Naive thymus-derived CD8-positive, alpha-beta T cell (primary cell): ENCODE data around the gene FOXP2. TPM values are rescaled to one million over a fixed set of nuclear protein-coding genes. Genes with fewer than 3 reads are reported as not detected.
A peak's percentile ranks its signal among the peaks of the same experiment; 100 is the strongest.

Source experiments
- ATAC-seq, 2 donors: fragments of 150-1000 bp; cut with Tn5 transposase in 1 of 2; sonication (Bioruptor Pico), chemical (Tn5 transposase) in 1 of 2; 1 replicate in 1 of 2; 2 replicates in 1 of 2; pipeline ENCODE4 v1.10.0; 2021; ENCODE audit warnings: mild to moderate bottlenecking in 2 of 2, moderate library complexity in 2 of 2
- POLR2A ChIA-PET: fragments of 350-600 bp; sonication (Branson Sonifier 250); formaldehyde crosslinking; loops from one replicate; lab custom pipeline; 2021; ENCODE audit warnings: antibody characterized with exemption; lab: Charles Lee
- DNase-seq, 10 donors: peaks; one replicate each; pipeline versions ENCODE4 v3.0.0 to v3.0.0-alpha.2; 2020 to 2022
- H3K27ac Mint-ChIP-seq, 10 donors: one replicate each; pipeline ENCODE4 v1.8.0; 2020 to 2022; ENCODE audit warnings: mild to moderate bottlenecking in 10 of 10, mixed read lengths in 10 of 10, moderate library complexity in 4 of 10, inconsistent platforms in 1 of 10
- H3K27me3 Mint-ChIP-seq, 5 donors: one replicate each; pipeline ENCODE4 v1.8.0; 2021 to 2022; ENCODE audit warnings: mixed read lengths in 5 of 5
- H3K36me3 Mint-ChIP-seq, 3 donors: one replicate each; pipeline ENCODE4 v1.8.0; 2020 to 2022; ENCODE audit warnings: mixed read lengths in 3 of 3, mild to moderate bottlenecking in 2 of 3, inconsistent platforms in 1 of 3
- H3K4me1 Mint-ChIP-seq, 4 donors: one replicate each; pipeline ENCODE4 v1.8.0; 2021 to 2022; ENCODE audit warnings: mixed read lengths in 4 of 4
- H3K4me3 Mint-ChIP-seq, 10 donors: one replicate each; pipeline ENCODE4 v1.8.0; 2020 to 2022; ENCODE audit warnings: mild to moderate bottlenecking in 10 of 10, mixed read lengths in 10 of 10, moderate library complexity in 6 of 10, inconsistent platforms in 1 of 10
- H3K9me3 Mint-ChIP-seq, 9 donors: one replicate each; pipeline ENCODE4 v1.8.0; 2020 to 2022; ENCODE audit warnings: mixed read lengths in 9 of 9, mild to moderate bottlenecking in 3 of 9, inconsistent platforms in 1 of 9, moderate library complexity in 1 of 9
- polyA plus RNA-seq, 3 donors: library from polyadenylated mRNA; unstranded; fragments of 300-500 nt; fragmentation: Illumina TruSeq; gene quantifications; one replicate each; pipeline ENCODE4 v1.2.3, GENCODE V29; 2021
- total RNA-seq, 8 experiments: library from RNA in 2 of 8; stranded (reverse) in 2 of 8; gene quantifications; one replicate each; pipeline ENCODE4 v1.2.3 and lab custom pipeline; 2021 to 2026

The FOXP2 gene
- total and polyA plus RNA-seq, 5 experiments from 2014 or later = not detected

GRCh38 chr7:114659409-114660125 lies 245.0 kb downstream of the FOXP2 start:
- H3K27ac Mint-ChIP-seq = no peak overlapping the region
- POLR2A ChIA-PET = no interaction called here
- no peak for ATAC-seq
- H3K27me3 Mint-ChIP-seq = no peaks in the 10 kb centered on the region
- no peaks in the 10 kb centered on the region for H3K36me3 Mint-ChIP-seq
- H3K4me3 Mint-ChIP-seq = no peak overlapping the region
- no peak for DNase-seq
- no peaks in the 10 kb centered on the region for H3K4me1 Mint-ChIP-seq
- no peaks in the 10 kb centered on the region for H3K9me3 Mint-ChIP-seq

DNA sequence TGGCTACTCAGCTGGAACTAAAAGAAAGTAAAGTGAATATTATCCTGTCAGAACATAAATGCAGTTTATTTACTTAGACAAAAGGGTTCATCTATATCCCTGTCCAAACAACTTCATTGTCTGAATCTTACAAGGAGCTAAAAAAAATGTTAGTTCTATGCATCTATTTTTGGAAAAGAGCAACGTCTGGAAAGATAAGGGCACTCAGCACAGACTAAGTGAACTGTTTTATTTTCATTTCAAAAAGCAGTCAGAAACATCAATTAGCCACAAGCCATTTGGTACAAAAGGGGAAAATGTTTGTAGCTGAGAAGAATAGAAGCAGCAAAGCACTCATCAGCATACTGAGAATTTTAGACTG lies 245.5 kb downstream of the FOXP2 start:
- Mint-ChIP-seq H3K27me3 (no peaks in the 10 kb centered on the region), H3K4me3 (no peak overlapping the region), H3K27ac (no peak overlapping the region), H3K4me1 (no peaks in the 10 kb centered on the region), H3K9me3 (no peaks in the 10 kb centered on the region), H3K36me3 (no peaks in the 10 kb centered on the region)
- POLR2A ChIA-PET = no interaction called here
- no peak for ATAC-seq
- DNase-seq = no peak

DNA sequence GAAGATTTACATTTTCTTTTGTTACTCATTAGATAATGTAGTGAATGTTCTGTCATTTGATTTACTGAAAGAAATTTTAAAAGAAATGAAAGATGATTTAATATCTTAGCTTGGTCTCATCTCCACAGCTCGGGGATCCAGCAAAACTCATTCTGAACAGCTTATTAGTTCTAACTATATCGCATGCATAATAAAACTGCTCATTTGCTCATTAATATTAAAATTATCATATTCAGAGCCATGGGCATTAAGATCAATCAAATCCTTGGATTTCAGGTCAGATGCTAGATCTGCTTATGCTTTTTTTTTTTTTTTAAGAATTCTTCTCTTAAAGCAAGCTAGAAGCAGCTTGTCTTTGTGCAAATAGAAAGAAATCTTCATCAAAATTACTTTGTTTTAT lies 246.1 kb downstream of the FOXP2 start:
- ATAC-seq = no peak
- H3K27me3 Mint-ChIP-seq = no peaks in the 10 kb centered on the region
- H3K27ac Mint-ChIP-seq = no peak overlapping the region
- H3K4me1 Mint-ChIP-seq = no peaks in the 10 kb centered on the region
- H3K4me3 Mint-ChIP-seq = no peak overlapping the region
- H3K36me3 Mint-ChIP-seq = no peaks in the 10 kb centered on the region
- H3K9me3 Mint-ChIP-seq = no peaks in the 10 kb centered on the region
- POLR2A ChIA-PET = no interaction called here
- no peak for DNase-seq

- H3K27ac Mint-ChIP-seq = no peak overlapping the region
- POLR2A ChIA-PET = no interaction called here
Measured at GRCh38 chr7:114662002-114662677, 247.5 kb downstream of the FOXP2 start.

GRCh38 chr7:114663502-114663901 lies 248.9 kb downstream of the FOXP2 start:
- peaks cover 0 to 2% (median 0%) of the 10 kb centered on the region in 5 donors for H3K27me3 Mint-ChIP-seq
- no peaks in the 10 kb centered on the region for H3K36me3 Mint-ChIP-seq
- no peak overlapping the region for H3K4me3 Mint-ChIP-seq
- DNase-seq (no peak), ATAC-seq (no peak)
- POLR2A ChIA-PET = no interaction called here
- no peak overlapping the region for H3K27ac Mint-ChIP-seq
- H3K9me3 Mint-ChIP-seq = no peaks in the 10 kb centered on the region
- no peaks in the 10 kb centered on the region for H3K4me1 Mint-ChIP-seq

More at GRCh38 chr7:114662002-114662677, 247.5 kb downstream of the FOXP2 start:
- H3K4me3 Mint-ChIP-seq = no peak overlapping the region
- no peaks in the 10 kb centered on the region for H3K4me1 Mint-ChIP-seq
- DNase-seq = no peak
- H3K27me3 Mint-ChIP-seq = no peaks in the 10 kb centered on the region
- H3K36me3 Mint-ChIP-seq = no peaks in the 10 kb centered on the region
- ATAC-seq = no peak
- H3K9me3 Mint-ChIP-seq = no peaks in the 10 kb centered on the region

- peaks cover 0 to 2% (median 0%) of the 10 kb centered on the region in 5 donors for H3K27me3 Mint-ChIP-seq
- DNase-seq (no peak), ATAC-seq (no peak)
- H3K9me3 Mint-ChIP-seq = no peaks in the 10 kb centered on the region
- no peaks in the 10 kb centered on the region for H3K36me3 Mint-ChIP-seq
- no peak overlapping the region for H3K27ac Mint-ChIP-seq
- no peak overlapping the region for H3K4me3 Mint-ChIP-seq
- no peaks in the 10 kb centered on the region for H3K4me1 Mint-ChIP-seq
- POLR2A ChIA-PET = no interaction called here
Measured at GRCh38 chr7:114670676-114671075, 256.1 kb downstream of the FOXP2 start.

DNA sequence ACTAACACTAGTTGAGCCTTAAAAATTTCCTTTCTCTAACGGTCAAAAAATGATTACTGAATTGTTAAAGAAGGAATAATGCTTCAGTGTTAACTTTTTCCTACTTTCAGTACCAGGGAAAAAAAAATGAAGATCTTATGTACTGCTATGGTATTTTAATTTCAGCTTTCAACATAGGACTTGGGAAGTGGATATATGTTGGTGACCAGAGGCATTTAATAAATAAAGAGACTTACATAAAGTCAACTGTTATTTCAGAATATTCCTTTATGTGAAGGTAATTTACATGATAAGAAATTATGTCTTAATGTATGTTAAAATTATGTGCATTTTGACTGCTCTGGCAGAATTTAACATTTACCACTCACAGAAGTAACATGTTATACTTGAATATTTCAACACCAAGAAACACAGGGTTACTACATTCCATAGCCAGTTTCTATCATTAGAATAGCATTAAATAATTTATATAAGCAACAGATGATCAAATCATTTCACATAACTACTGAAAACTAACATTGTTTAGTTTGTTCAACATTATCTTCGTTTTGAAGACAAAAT lies 257.0 kb downstream of the FOXP2 start:
- Mint-ChIP-seq H3K4me1 (no peaks in the 10 kb centered on the region), H3K36me3 (no peaks in the 10 kb centered on the region), H3K27ac (peak overlapping the region in 1 of 10 donors; percentile 6), H3K27me3 (peaks cover 0 to 2% (median 0%) of the 10 kb centered on the region in 5 donors), H3K9me3 (no peaks in the 10 kb centered on the region), H3K4me3 (no peak overlapping the region)
- DNase-seq = no peak
- ATAC-seq = no peak
- POLR2A ChIA-PET = no interaction called here

GRCh38 chr7:114678116-114678515 lies 263.5 kb downstream of the FOXP2 start:
- H3K4me3 Mint-ChIP-seq = no peak overlapping the region
- no peak for ATAC-seq
- no peaks in the 10 kb centered on the region for H3K4me1 Mint-ChIP-seq
- peaks cover 0 to 6% (median 3%) of the 10 kb centered on the region in 5 donors for H3K27me3 Mint-ChIP-seq
- H3K9me3 Mint-ChIP-seq = no peaks in the 10 kb centered on the region
- no peak for DNase-seq
- no peaks in the 10 kb centered on the region for H3K36me3 Mint-ChIP-seq
- H3K27ac Mint-ChIP-seq = no peak overlapping the region
- POLR2A ChIA-PET = no interaction called here

- Mint-ChIP-seq H3K36me3 (no peaks in the 10 kb centered on the region), H3K4me3 (no peak overlapping the region), H3K4me1 (no peaks in the 10 kb centered on the region), H3K27ac (no peak overlapping the region), H3K9me3 (no peaks in the 10 kb centered on the region), H3K27me3 (peaks cover 0 to 9% (median 2%) of the 10 kb centered on the region in 5 donors)
- POLR2A ChIA-PET = no interaction called here
- no peak for ATAC-seq
- DNase-seq = no peak
Measured at GRCh38 chr7:114687238-114687637, 272.6 kb downstream of the FOXP2 start.

DNA sequence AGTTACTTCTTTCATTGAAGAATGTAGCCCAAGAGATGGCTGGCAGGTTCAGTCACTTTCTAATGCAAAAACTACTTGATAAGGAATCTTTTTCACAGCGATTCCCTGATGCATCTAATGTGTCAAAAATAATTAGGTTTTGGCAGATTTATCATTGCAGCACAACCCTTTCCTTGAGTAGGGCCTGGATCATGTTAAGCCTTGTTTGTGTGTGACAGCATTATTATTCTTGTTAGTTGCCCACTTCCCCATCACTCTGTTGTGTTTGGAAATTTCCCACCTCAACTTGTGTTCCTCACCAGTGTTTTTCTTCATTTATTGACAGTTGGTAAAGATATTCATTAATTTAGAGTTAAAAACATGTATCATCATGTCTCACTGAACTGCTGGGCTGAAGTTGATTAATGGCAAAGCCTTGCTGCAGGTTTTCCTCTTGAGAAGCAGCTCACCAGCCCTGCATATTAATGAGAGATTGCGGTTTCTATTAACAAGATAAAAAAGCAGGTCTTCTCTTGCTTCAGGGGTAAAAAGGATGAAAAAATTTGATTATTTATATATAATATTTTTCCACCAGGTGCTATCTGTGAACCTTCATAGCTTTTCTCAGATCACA lies 273.9 kb downstream of the FOXP2 start:
- Mint-ChIP-seq H3K27me3 (peaks cover 0 to 9% (median 2%) of the 10 kb centered on the region in 5 donors), H3K36me3 (no peaks in the 10 kb centered on the region), H3K4me1 (no peaks in the 10 kb centered on the region), H3K27ac (no peak overlapping the region), H3K4me3 (no peak overlapping the region), H3K9me3 (no peaks in the 10 kb centered on the region)
- no peak for DNase-seq
- ATAC-seq = no peak
- POLR2A ChIA-PET = no interaction called here

DNA sequence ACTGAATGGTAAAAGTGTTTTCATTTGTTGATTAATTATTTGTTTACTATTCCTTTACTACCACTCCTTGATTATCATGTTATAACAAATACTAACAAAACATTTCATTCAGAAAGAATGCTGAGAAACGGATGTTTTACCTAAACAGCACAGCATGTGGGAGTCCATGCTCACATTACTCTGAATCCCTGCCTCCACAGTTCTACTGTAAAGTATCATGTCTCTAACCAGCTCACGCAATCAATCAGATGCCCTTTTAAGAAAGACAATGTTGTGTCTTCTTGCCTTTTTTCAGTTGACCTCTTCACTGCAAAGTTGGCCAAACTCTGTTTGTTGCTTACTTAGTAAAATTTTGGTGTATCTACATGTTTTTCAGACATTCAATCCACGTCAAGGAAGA lies 274.8 kb downstream of the FOXP2 start:
- POLR2A ChIA-PET = no interaction called here
- Mint-ChIP-seq H3K27me3 (peaks cover 0 to 9% (median 2%) of the 10 kb centered on the region in 5 donors), H3K27ac (no peak overlapping the region), H3K9me3 (no peaks in the 10 kb centered on the region), H3K4me3 (no peak overlapping the region), H3K4me1 (no peaks in the 10 kb centered on the region), H3K36me3 (no peaks in the 10 kb centered on the region)
- ATAC-seq (no peak), DNase-seq (no peak)

DNA sequence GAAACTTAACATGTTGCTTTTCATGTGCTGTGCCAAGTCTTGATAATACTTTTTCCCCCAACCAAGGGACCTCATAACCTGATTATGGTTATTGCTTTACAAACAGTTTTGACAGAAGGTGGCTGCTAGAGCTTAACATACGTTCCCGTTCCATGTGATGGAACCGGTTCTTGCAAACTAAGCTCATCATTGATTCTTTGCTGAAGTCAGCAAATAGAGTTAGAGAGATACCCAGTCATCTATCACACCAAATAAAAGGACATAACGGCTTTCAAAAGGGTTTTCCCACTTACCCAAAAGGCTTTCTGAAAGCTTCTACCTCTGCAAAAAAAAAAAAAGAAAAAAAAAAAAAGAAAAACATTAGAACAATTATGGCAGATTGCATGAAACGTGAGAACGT lies 277.0 kb downstream of the FOXP2 start:
- no peak overlapping the region for H3K27ac Mint-ChIP-seq
- POLR2A ChIA-PET = no interaction called here
- ATAC-seq (no peak), DNase-seq (no peak)
- H3K27me3 Mint-ChIP-seq = peaks cover 0 to 16% (median 4%) of the 10 kb centered on the region in 5 donors
- no peak overlapping the region for H3K4me3 Mint-ChIP-seq
- no peaks in the 10 kb centered on the region for H3K4me1 Mint-ChIP-seq
- no peaks in the 10 kb centered on the region for H3K36me3 Mint-ChIP-seq
- no peaks in the 10 kb centered on the region for H3K9me3 Mint-ChIP-seq

DNA sequence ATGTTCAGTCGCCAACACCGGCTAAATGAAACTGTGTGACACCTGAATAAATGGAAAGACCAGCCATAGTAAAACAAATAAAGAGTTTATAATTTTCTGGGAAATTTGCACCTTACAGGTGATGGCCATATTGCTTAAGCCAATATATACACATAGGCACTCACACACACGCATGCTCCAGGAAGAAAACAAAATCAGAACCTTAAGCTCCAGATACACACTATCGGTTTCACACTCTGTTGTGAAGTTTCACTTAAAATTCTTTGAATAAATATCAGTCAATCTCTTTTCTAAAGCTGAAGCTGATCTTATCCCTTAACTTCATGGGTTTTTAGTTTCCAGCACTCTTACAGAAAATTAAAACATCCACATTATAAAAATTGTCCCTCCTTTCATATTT lies 280.6 kb downstream of the FOXP2 start:
- H3K27me3 Mint-ChIP-seq = peaks cover 0 to 7% (median 4%) of the 10 kb centered on the region in 5 donors
- no peak overlapping the region for H3K4me3 Mint-ChIP-seq
- no peak for ATAC-seq
- H3K27ac Mint-ChIP-seq = no peak overlapping the region
- DNase-seq = no peak
- POLR2A ChIA-PET = no interaction called here
- H3K36me3 Mint-ChIP-seq = no peaks in the 10 kb centered on the region
- no peaks in the 10 kb centered on the region for H3K9me3 Mint-ChIP-seq
- no peaks in the 10 kb centered on the region for H3K4me1 Mint-ChIP-seq
